Neutrophil (primary cell): ENCODE results near the gene LRRC49.

Experiments used
- H3K27ac ChIP-seq: fragments of 200-600 bp; sonication (generic); 2 replicates; pipeline ENCODE4 v1.5.1; 2016; ENCODE audit warnings: mild to moderate bottlenecking, moderate library complexity
- H3K27me3 ChIP-seq: fragments of 200-600 bp; sonication (generic); 2 replicates; pipeline ENCODE4 v1.6.0; 2016; ENCODE audit warnings: mild to moderate bottlenecking
- H3K36me3 ChIP-seq: fragments of 200-600 bp; sonication (generic); 2 replicates; pipeline ENCODE4 v1.5.1; 2017
- H3K4me1 ChIP-seq, 2 experiments: fragments of 200-600 bp in 1 of 2; sonication (generic) in 1 of 2; 1 replicate in 1 of 2; 2 replicates in 1 of 2; pipeline versions ENCODE4 v1.5.1 to v1.6.1; 2013 to 2016; ENCODE audit warnings: low read depth in 1 of 2, low read length in 1 of 2, mild to moderate bottlenecking in 1 of 2, moderate library complexity in 1 of 2; ENCODE audit not compliant: control insufficient read depth in 1 of 2, insufficient read depth in 1 of 2
- H3K4me3 ChIP-seq, 2 experiments: fragments of 200-600 bp in 1 of 2; sonication (generic) in 1 of 2; 1 replicate in 1 of 2; 2 replicates in 1 of 2; pipeline ENCODE4 v1.5.1; 2013 to 2016; ENCODE audit warnings: low read depth in 1 of 2, low read length in 1 of 2, mild to moderate bottlenecking in 1 of 2, moderate library complexity in 1 of 2
- H3K9me3 ChIP-seq: fragments of 200-600 bp; sonication (generic); 2 replicates; pipeline ENCODE4 v1.5.1; 2016
- CTCF ChIP-seq: fragments of 200-600 bp; sonication (generic); IDR thresholded peaks from 2 replicates; pipeline ENCODE4 v1.5.1; 2016; ENCODE audit warnings: antibody characterized with exemption

The LRRC49 gene

GRCh38 chr15:70873232-70874054 is 19.2 kb upstream of the LRRC49 start:
- Histone ChIP-seq H3K27me3 (peaks cover 32% of the 10 kb centered on the region), H3K36me3 (no peaks in the 10 kb centered on the region), H3K9me3 (no peaks in the 10 kb centered on the region), H3K4me3 (no peak overlapping the region), H3K27ac (no peak overlapping the region), H3K4me1 (no peaks in the 10 kb centered on the region)
- no peak for TF ChIP-seq CTCF

GRCh38 chr15:70875001-70875782 is 17.4 kb upstream of the LRRC49 start:
- no peaks in the 10 kb centered on the region for H3K36me3 ChIP-seq
- H3K27me3 ChIP-seq: peaks cover 29% of the 10 kb centered on the region
- H3K4me1 ChIP-seq: no peaks in the 10 kb centered on the region
- no peak overlapping the region for H3K4me3 ChIP-seq
- H3K27ac ChIP-seq: no peak overlapping the region
- no peak for TF ChIP-seq CTCF
- H3K9me3 ChIP-seq: no peaks in the 10 kb centered on the region

GRCh38 chr15:70876011-70876410 is 16.6 kb upstream of the LRRC49 start:
- H3K36me3 ChIP-seq: no peaks in the 10 kb centered on the region
- TF ChIP-seq CTCF: no peak
- peaks cover 29% of the 10 kb centered on the region for H3K27me3 ChIP-seq
- H3K4me1 ChIP-seq: no peaks in the 10 kb centered on the region
- no peaks in the 10 kb centered on the region for H3K9me3 ChIP-seq
- H3K27ac ChIP-seq: no peak overlapping the region
- H3K4me3 ChIP-seq: no peak overlapping the region

- no peak overlapping the region for H3K27ac ChIP-seq
- H3K4me1 ChIP-seq: no peaks in the 10 kb centered on the region
- H3K9me3 ChIP-seq: no peaks in the 10 kb centered on the region
- no peak overlapping the region for H3K4me3 ChIP-seq
- TF ChIP-seq CTCF: no peak
- H3K36me3 ChIP-seq: no peaks in the 10 kb centered on the region
- H3K27me3 ChIP-seq: peaks cover 29% of the 10 kb centered on the region
Observed at GRCh38 chr15:70876683-70877082, 15.9 kb upstream of the LRRC49 start.

- H3K4me3 ChIP-seq: no peak overlapping the region
- no peaks in the 10 kb centered on the region for H3K9me3 ChIP-seq
- H3K36me3 ChIP-seq: no peaks in the 10 kb centered on the region
- no peak overlapping the region for H3K27ac ChIP-seq
- H3K4me1 ChIP-seq: no peaks in the 10 kb centered on the region
- no peak for TF ChIP-seq CTCF
- peaks cover 16% of the 10 kb centered on the region for H3K27me3 ChIP-seq
Observed at GRCh38 chr15:70879401-70879800, 13.2 kb upstream of the LRRC49 start.
